Testis (tissue), 3 donors: Measurements from ENCODE around the gene SYK. TPM values are rescaled to one million over a fixed set of nuclear protein-coding genes. Genes with fewer than 3 reads are reported as not detected.

Experiments
- DNase-seq: peaks from one replicate; pipeline ENCODE4 v3.0.0-alpha.2; 2019
- H3K27ac ChIP-seq, 2 donors: fragments of 200-600 bp; sonication (generic); one replicate each; pipeline ENCODE4 v1.5.1; 2019
- H3K27me3 ChIP-seq: fragments of 200-600 bp; sonication (generic); one replicate; pipeline ENCODE4 v1.5.1; 2019
- H3K36me3 ChIP-seq: fragments of 200-600 bp; sonication (generic); one replicate; pipeline ENCODE4 v1.5.1; 2017; ENCODE audit warnings: low read depth; ENCODE audit errors: missing control alignments
- H3K4me1 ChIP-seq: fragments of 200-600 bp; sonication (generic); one replicate; pipeline ENCODE4 v1.5.1; 2019
- H3K4me3 ChIP-seq, 2 donors: fragments of 200-600 bp; sonication (generic); one replicate each; pipeline ENCODE4 v1.5.1; 2017 to 2019
- H3K9me3 ChIP-seq: fragments of 200-600 bp; sonication (generic); one replicate; pipeline ENCODE4 v1.5.1; 2017
- POLR2A ChIP-seq: fragments of 450-650 bp; IDR thresholded peaks from one replicate; pipeline ENCODE4 v1.6.1; 2017; ENCODE audit warnings: antibody characterized with exemption, mild to moderate bottlenecking, moderate library complexity
- WGBS, 2 donors: methylation state at CpG; one replicate each; pipeline ENCODE4 v1.1.5; 2018; 5-methylcytosine and 5-hydroxymethylcytosine counted together
- intact Hi-C: fragments of 100-400 bp; cut with DNase I; formaldehyde crosslinking; loops from one replicate; pipeline ENCODE4 v1.15.1; 2023; ENCODE audit warnings: low total_unique reads
- polyA plus RNA-seq: library from polyadenylated mRNA; stranded (reverse); fragments of 350-450 nt; fragmentation: Illumina TruSeq; extraction: RNeasy Lipid Tissue Mini Kit (QIAGEN cat#74804); gene quantifications from one replicate; pipeline ENCODE4 v1.2.3, GENCODE V29; 2014; ENCODE audit warnings: low read depth, low replicate concordance; ENCODE audit not compliant: insufficient read depth
- total RNA-seq, 2 donors: library from RNA; depleted of rRNA; stranded (reverse); fragments of >200 nt; gene quantifications; one replicate each; pipeline ENCODE4 v1.2.3, GENCODE V29; 2016
- TF ChIP-seq, protein P1 (sequence below), 3 experiments: fragments of 450-650 bp in 2 of 3; fragments of 200-600 bp in 1 of 3; sonication (generic) in 1 of 3; IDR thresholded peaks; one replicate each; pipeline ENCODE4 v1.5.1; 2016 to 2019; ENCODE audit warnings: antibody characterized with exemption in 3 of 3, mild to moderate bottlenecking in 2 of 3, moderate library complexity in 1 of 3

SYK gene
- total and polyA plus RNA-seq, 3 donors from 2014 or later, result 22.0 to 51.1 (median 30.8) TPM

DNA sequence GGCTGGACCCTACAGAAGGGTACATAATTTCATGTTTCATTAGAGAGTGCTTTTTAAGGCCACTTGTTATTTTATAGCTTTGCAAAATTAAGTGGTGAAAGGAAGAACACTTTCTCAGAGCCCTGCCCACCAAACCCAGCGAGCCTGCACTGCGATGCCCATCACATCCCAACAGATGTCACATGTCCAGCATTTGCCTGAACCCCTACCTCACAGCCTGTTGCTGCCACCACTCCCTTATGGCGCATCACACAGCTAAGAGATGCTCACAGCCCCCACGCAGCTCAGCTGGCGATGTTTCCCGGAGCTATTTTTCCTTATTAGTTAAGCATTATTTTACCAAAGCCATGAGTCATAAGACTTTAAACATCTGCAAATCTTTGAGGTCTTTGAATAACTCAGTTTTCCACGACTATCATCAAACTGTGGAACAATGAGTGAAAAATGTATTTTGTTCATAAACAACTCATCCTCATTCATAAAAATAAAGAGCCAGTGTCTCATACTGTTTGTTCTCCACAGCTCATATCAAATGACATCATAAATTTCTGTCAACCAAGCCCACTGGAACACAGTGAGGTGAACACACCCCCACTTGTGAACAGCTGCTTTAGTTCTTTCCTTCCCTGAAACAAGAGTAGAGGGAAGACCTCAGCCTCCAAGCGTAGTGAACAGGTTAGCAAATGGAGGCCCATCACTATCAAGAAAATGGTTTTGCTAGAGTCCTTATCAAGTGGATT lies 104.9 kb downstream of the SYK start:
- no peak for TF ChIP-seq POLR2A
- TF ChIP-seq, protein P1, sequence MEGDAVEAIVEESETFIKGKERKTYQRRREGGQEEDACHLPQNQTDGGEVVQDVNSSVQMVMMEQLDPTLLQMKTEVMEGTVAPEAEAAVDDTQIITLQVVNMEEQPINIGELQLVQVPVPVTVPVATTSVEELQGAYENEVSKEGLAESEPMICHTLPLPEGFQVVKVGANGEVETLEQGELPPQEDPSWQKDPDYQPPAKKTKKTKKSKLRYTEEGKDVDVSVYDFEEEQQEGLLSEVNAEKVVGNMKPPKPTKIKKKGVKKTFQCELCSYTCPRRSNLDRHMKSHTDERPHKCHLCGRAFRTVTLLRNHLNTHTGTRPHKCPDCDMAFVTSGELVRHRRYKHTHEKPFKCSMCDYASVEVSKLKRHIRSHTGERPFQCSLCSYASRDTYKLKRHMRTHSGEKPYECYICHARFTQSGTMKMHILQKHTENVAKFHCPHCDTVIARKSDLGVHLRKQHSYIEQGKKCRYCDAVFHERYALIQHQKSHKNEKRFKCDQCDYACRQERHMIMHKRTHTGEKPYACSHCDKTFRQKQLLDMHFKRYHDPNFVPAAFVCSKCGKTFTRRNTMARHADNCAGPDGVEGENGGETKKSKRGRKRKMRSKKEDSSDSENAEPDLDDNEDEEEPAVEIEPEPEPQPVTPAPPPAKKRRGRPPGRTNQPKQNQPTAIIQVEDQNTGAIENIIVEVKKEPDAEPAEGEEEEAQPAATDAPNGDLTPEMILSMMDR (IDR thresholded peaks at IDR 0.05), result no peak
- Histone ChIP-seq H3K36me3 (no peaks in the 10 kb centered on the region), H3K9me3 (no peaks in the 10 kb centered on the region), H3K27ac (no peak overlapping the region), H3K4me3 (no peak overlapping the region), H3K4me1 (no peaks in the 10 kb centered on the region), H3K27me3 (no peaks in the 10 kb centered on the region)
- intact Hi-C loops, result no loop called here
- DNase-seq, result no peak
- WGBS, 2 donors, result 90 to 92% methylated on average over 8 of the region's 8 CpGs

- WGBS, 2 donors, result 86 to 89% methylated on average over 10 of the region's 10 CpGs
- Histone ChIP-seq H3K27me3 (no peaks in the 10 kb centered on the region), H3K9me3 (no peaks in the 10 kb centered on the region), H3K4me1 (no peaks in the 10 kb centered on the region), H3K27ac (no peak overlapping the region), H3K36me3 (no peaks in the 10 kb centered on the region), H3K4me3 (no peak overlapping the region)
- DNase-seq, result no peak
- TF ChIP-seq POLR2A, result no peak
- TF ChIP-seq, protein P1 (IDR thresholded peaks at IDR 0.05), result no peak
- intact Hi-C loops, result no loop called here
These were observed 105.4 kb downstream of the SYK start for GRCh38 chr9:90907056-90907445.

DNA sequence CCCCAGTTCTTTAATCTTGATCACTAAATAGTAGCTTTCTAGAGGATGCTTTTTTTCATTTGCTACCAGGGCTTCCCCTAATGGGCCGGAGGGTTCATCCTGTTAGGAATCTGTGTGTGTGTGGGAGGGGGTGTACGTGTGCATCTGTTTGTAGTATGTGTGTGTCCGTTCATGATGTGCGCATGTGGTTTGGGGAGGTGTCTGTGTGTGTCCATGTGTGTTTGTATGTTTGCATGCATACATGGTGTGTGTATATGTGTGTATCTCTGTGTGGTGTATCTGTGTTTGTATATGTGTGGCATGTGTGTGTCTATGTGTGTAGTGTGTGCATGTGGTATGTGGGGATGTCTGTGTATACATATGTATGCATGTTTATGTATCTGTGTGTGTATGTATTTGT lies 106.2 kb downstream of the SYK start:
- no peak for TF ChIP-seq POLR2A
- TF ChIP-seq, protein P1 (IDR thresholded peaks at IDR 0.05), result no peak
- Histone ChIP-seq H3K4me3 (no peak overlapping the region), H3K27me3 (no peaks in the 10 kb centered on the region), H3K9me3 (no peaks in the 10 kb centered on the region), H3K27ac (no peak overlapping the region), H3K36me3 (no peaks in the 10 kb centered on the region), H3K4me1 (no peaks in the 10 kb centered on the region)
- intact Hi-C loops, result no loop called here
- DNase-seq, result no peak
- 78 to 82% methylated on average over 4 of the region's 4 CpGs for WGBS, 2 donors

DNA sequence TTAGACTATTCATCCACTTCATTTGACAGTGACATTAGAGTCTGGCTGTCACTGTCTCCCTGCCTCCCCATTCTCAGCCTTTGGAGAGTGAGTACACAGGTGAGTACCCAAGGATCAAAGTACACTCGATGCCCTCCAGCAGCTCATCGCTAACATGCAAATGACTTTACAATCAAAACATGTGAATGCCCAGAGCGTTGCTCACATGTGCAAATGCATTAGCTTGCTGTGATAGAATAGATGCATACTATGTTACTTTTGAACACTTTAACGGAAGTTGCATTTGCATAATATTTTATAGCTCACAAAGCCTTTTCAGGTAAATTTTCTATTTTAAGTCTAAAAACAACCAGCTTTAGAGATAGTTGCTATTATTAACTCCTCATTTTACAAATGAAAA lies 107.6 kb downstream of the SYK start:
- intact Hi-C loops, result no loop called here
- 88 to 92% methylated on average over 4 of the region's 4 CpGs for WGBS, 2 donors
- DNase-seq, result no peak
- no peak overlapping the region for H3K4me3 ChIP-seq
- H3K27ac ChIP-seq, result no peak overlapping the region
- no peaks in the 10 kb centered on the region for H3K9me3 ChIP-seq
- no peaks in the 10 kb centered on the region for H3K36me3 ChIP-seq
- H3K4me1 ChIP-seq, result no peaks in the 10 kb centered on the region
- H3K27me3 ChIP-seq, result no peaks in the 10 kb centered on the region
- TF ChIP-seq POLR2A, result no peak
- TF ChIP-seq, protein P1 (IDR thresholded peaks at IDR 0.05), result no peak

DNA sequence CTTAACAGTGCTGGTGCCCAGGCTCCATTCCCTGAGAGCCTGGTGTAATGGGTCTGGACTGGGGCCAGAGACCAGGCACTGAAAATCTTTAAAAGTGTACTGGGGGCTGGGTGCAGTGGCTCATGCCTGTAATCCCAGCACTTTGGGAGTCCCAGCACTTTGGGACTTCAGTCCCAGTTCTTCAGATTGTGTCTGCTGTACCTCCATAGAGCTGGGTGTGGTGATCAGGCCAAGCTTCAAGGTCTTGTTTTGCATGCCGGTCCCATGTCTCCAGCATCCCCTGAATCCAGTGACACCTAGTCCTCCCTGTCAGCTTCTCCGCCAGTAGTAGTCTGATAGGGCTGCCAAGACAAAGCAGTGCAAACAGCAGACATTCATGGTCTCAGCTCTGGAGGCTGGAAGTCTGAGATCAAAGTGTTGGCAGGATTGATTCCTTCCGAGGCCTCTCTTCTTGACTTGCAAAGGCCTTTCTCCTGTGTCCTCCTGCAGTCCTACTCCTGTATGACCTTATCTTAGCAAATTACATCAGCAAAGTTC lies 108.2 kb downstream of the SYK start:
- H3K27me3 ChIP-seq, result no peaks in the 10 kb centered on the region
- WGBS, 2 donors, result 80 to 90% methylated on average over 3 of the region's 3 CpGs
- H3K9me3 ChIP-seq, result no peaks in the 10 kb centered on the region
- no peak overlapping the region for H3K27ac ChIP-seq
- intact Hi-C loops, result loop anchor here (5.0 kb wide), 1 partner anchor 517 kb away; no protein-coding TSS in a partner anchor
- TF ChIP-seq POLR2A, result no peak
- TF ChIP-seq, protein P1 (IDR thresholded peaks at IDR 0.05), result no peak
- no peak for DNase-seq
- H3K4me3 ChIP-seq, result no peak overlapping the region
- H3K36me3 ChIP-seq, result no peaks in the 10 kb centered on the region
- no peaks in the 10 kb centered on the region for H3K4me1 ChIP-seq
